SU-DHL-6 (cell line): ENCODE data around the gene HIVEP3.

Source experiments
- H2AFZ ChIP-seq: fragments of 200-600 bp; sonication (generic); 2 replicates; pipeline ENCODE4 v1.6.1; 2014; ENCODE audit warnings: low read depth, mild to moderate bottlenecking, moderate library complexity, mixed read lengths, antibody characterized with exemption, low read length; ENCODE audit not compliant: severe bottlenecking
- H3F3A ChIP-seq: fragments of 200-600 bp; shearing (Covaris generic); 2 replicates; pipeline ENCODE4 v1.6.0; 2016; ENCODE audit warnings: antibody characterized with exemption, mild to moderate bottlenecking; ENCODE audit not compliant: insufficient read depth
- H3K27ac ChIP-seq: fragments of 200-600 bp; sonication (generic); 2 replicates; pipeline ENCODE4 v1.5.1; 2016; ENCODE audit warnings: low read depth, mild to moderate bottlenecking, low read length, moderate library complexity, mixed read lengths
- H3K27me3 ChIP-seq: fragments of 200-600 bp; sonication (generic), shearing (Covaris generic); 2 replicates; pipeline ENCODE4 v1.6.0; 2014; ENCODE audit warnings: mild to moderate bottlenecking, low read length
- H3K36me3 ChIP-seq: fragments of 200-600 bp; sonication (generic); 2 replicates; pipeline ENCODE4 v1.6.1; 2014; ENCODE audit warnings: mild to moderate bottlenecking, low read length, mixed read lengths
- H3K4me2 ChIP-seq: fragments of 300-600, 200-600 bp; shearing (Covaris generic), sonication (generic); 2 replicates; pipeline ENCODE4 v1.6.0; 2014; ENCODE audit warnings: low read length, low read depth, mild to moderate bottlenecking; ENCODE audit not compliant: poor library complexity, severe bottlenecking
- H3K4me3 ChIP-seq: fragments of 200-600 bp; sonication (generic); 2 replicates; pipeline ENCODE4 v1.5.1; 2014; ENCODE audit warnings: antibody characterized with exemption, low read length, mild to moderate bottlenecking, mixed read lengths; ENCODE audit not compliant: insufficient read depth, poor library complexity, severe bottlenecking
- H3K79me2 ChIP-seq: fragments of 200-600 bp; sonication (generic); 2 replicates; pipeline ENCODE4 v1.6.1; 2014; ENCODE audit warnings: mild to moderate bottlenecking, low read length, moderate library complexity; ENCODE audit not compliant: insufficient read depth
- H3K9ac ChIP-seq: fragments of 200-600 bp; sonication (generic); 2 replicates; pipeline ENCODE4 v1.7.0; 2014; ENCODE audit warnings: mild to moderate bottlenecking, low read length
- H3K9me2 ChIP-seq: fragments of 200-600 bp; sonication (generic); replicated peaks from 2 replicates; pipeline ENCODE4 v1.6.1; 2014; ENCODE audit warnings: low read length; ENCODE audit not compliant: insufficient read depth
- H3K9me3 ChIP-seq: fragments of 200-600 bp; sonication (generic); 2 replicates; pipeline ENCODE4 v1.6.1; 2014; ENCODE audit warnings: low read length, mixed read lengths; ENCODE audit not compliant: insufficient read depth
- H4K20me1 ChIP-seq: fragments of 200-600 bp; sonication (generic); 2 replicates; pipeline ENCODE4 v1.6.1; 2014; ENCODE audit warnings: low read depth, mild to moderate bottlenecking, antibody characterized with exemption, low read length, moderate library complexity, mixed read lengths
- EZH2phosphoT487 ChIP-seq: fragments of 200-600 bp; sonication (generic), shearing (Covaris generic); conservative IDR thresholded peaks from 2 replicates; pipeline ENCODE4 v1.6.1; 2018; ENCODE audit warnings: mild to moderate bottlenecking, antibody characterized with exemption, low read length, moderate library complexity, mixed read lengths
- TF ChIP-seq, protein P1 (sequence below): fragments of 200-600 bp; sonication (generic); IDR thresholded peaks from one replicate; pipeline ENCODE4 v1.5.1; 2017; ENCODE audit warnings: antibody characterized with exemption, mild to moderate bottlenecking, low read length, moderate library complexity; ENCODE audit not compliant: insufficient read depth, poor library complexity, severe bottlenecking

The HIVEP3 gene

DNA sequence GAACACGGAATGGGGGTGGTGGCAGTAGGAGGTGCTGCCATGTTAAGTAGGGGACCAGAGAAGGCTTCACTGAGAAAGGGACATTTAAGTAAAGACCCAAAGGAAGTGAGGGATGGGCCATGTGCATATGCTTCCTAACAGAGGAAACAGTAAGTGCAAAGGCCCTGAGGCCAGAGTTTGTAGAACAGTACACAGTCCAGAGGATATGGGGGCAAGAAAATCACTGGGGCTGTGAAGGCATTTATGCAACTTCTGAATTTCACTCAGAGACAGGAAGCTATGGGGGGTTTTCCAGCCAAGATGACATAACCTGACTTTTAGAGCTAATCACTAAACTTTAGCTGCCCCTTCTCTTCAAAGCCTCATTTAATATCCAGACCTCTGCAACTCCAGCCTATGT lies 231.7 kb downstream of the HIVEP3 start:
- Histone ChIP-seq H3K4me2 (no peak overlapping the region), H3K27ac (no peak overlapping the region), H3K9me3 (no peaks in the 10 kb centered on the region), H3K79me2 (no peaks in the 10 kb centered on the region), H3K36me3 (no peaks in the 10 kb centered on the region), H3K4me3 (no peak overlapping the region), H3K9me2 (no peaks in the 10 kb centered on the region), H3K27me3 (no peaks in the 10 kb centered on the region), H2AFZ (no peak overlapping the region), H3K9ac (no peak overlapping the region), H3F3A (no peaks in the 10 kb centered on the region), H4K20me1 (no peaks in the 10 kb centered on the region)
- TF ChIP-seq EZH2phosphoT487, result no peak
- TF ChIP-seq, protein P1, sequence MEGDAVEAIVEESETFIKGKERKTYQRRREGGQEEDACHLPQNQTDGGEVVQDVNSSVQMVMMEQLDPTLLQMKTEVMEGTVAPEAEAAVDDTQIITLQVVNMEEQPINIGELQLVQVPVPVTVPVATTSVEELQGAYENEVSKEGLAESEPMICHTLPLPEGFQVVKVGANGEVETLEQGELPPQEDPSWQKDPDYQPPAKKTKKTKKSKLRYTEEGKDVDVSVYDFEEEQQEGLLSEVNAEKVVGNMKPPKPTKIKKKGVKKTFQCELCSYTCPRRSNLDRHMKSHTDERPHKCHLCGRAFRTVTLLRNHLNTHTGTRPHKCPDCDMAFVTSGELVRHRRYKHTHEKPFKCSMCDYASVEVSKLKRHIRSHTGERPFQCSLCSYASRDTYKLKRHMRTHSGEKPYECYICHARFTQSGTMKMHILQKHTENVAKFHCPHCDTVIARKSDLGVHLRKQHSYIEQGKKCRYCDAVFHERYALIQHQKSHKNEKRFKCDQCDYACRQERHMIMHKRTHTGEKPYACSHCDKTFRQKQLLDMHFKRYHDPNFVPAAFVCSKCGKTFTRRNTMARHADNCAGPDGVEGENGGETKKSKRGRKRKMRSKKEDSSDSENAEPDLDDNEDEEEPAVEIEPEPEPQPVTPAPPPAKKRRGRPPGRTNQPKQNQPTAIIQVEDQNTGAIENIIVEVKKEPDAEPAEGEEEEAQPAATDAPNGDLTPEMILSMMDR, result no peak

DNA sequence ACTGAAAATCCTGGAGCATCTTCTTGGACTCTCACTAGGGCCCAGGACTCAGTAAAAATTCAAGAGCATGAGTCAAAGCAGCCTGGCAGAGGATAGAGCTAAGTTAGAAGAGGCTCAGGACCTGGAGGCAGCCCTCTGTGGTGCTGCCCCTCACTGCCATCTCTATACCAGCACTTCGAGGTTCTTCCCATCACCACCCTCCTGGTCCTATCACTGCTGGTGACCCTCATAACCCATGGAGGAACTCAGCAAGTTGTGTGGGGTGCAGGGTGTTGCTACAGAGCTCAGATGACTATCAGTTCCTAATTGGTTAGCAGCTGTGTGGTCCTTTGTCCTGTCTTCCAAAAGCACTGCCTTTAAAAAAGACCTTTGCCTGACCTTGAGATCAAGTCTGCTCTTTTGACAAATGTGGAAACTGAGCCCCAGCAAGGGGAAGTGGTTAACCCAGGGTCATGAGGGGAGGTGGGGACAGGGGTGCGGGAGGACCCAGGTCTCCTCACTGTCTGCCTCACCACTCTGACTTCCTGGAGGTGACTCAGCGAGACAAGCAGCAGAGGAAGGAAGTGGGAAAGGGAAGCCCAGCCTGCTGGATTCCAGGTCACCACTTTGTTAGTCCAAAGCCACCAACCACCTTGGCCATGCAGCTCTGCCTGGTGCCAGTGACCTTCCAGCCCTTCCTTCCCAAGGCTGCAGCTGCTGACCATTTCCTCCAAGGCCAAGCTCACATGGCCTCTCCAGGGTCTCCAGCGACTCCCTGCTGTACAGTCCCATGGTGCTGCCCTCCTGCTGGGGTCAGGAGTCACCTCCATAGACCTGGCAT lies 234.8 kb downstream of the HIVEP3 start:
- Histone ChIP-seq H3F3A (no peaks in the 10 kb centered on the region), H3K9ac (no peak overlapping the region), H3K36me3 (no peaks in the 10 kb centered on the region), H3K4me2 (no peak overlapping the region), H3K9me2 (no peaks in the 10 kb centered on the region), H4K20me1 (no peaks in the 10 kb centered on the region), H3K27me3 (no peaks in the 10 kb centered on the region), H3K79me2 (no peaks in the 10 kb centered on the region), H2AFZ (no peak overlapping the region), H3K27ac (no peak overlapping the region), H3K4me3 (no peak overlapping the region), H3K9me3 (no peaks in the 10 kb centered on the region)
- TF ChIP-seq, protein P1, result no peak
- no peak for TF ChIP-seq EZH2phosphoT487

DNA sequence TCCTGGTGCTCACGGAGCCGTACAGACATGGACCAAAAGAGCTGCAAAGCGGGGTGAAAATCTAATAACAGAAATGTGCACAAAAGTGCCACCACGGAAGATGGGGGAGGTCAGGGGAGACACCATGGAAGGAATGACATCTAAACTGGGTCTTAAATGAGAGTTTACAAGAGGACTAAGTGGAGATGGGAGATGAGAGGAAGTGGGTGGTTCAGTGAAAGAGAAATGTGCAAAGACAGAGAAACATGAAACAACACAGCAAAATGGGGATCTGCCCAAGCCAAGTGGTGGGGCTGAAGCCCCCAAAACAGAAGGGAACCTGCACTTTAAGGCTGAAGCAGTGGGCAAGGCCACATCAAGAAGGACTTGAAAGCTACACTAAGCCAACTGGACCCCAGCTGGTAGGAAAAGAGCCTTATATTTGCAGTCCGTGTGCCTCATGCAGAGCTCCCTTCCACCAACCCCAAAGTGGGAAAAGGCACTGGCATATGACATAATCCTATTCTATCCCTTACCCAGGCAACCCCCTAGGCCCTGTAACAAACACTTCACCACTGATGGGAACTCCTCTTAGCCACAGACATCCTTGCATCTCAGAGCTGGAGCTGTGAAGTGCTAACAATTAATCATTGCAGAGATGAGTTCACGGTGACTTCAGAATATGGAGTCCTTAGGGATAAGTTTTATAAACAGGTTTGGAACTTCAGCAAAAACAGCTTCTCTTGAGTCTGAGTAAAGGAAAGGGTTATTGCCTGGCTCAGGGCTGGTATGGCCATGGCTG lies 235.7 kb downstream of the HIVEP3 start:
- Histone ChIP-seq H3K9me2 (no peaks in the 10 kb centered on the region), H3K27me3 (no peaks in the 10 kb centered on the region), H3F3A (no peaks in the 10 kb centered on the region), H3K9ac (no peak overlapping the region), H3K27ac (no peak overlapping the region), H4K20me1 (no peaks in the 10 kb centered on the region), H3K36me3 (no peaks in the 10 kb centered on the region), H3K4me3 (no peak overlapping the region), H3K9me3 (no peaks in the 10 kb centered on the region), H2AFZ (no peak overlapping the region), H3K79me2 (no peaks in the 10 kb centered on the region), H3K4me2 (no peak overlapping the region)
- no peak for TF ChIP-seq EZH2phosphoT487
- TF ChIP-seq, protein P1, result no peak
